Measurements from ENCODE around the gene RARA. TPM values are rescaled to one million over a fixed set of nuclear protein-coding genes. Genes with fewer than 3 reads are reported as not detected.

Gene RARA
- total RNA-seq, 2 experiments from 2014 or later = 65.2 to 65.5 TPM

DNA sequence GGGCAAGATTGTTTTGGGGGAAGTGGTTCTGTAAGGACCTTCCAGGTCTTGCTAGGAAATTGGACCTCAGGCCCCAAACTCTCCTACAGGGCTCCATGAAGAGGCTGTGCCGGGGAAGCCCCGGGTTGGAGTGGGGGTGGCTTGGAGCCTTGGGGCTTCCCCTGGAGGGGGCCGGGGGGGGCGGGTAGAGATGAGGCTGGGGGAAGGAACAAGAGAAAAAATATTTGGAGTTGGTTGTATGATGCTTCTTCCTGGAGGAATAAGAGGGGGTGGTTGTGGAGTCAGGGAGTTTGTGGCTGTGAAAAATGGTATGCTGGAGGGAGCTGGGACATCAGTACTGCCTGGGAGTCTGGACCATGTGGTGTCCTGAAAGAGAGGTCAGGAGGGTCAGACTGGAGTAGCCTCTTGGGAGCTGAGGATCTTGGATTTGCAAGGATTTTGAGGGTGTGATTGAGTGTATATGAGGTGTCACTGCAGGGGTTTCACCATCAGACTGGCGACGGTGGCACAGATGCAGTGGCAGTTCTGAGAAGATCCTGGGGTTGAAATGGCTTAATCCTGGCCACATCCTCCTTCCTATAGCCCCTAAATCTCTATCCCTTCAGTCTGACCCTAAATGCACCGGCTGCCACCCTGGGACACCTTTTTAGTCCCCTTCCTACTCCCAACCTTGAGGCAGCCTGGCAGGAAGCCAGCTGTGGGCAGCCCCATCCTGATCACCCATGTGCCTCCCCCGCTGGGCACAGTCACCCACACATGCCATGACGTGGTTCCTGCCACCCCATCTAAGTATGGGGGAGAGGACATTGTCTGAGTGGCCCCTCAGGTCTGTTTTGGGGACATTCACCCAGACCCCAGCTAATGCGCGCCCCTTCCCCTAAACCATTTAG, 10.9 kb downstream of the RARA start:
- no peaks in the 10 kb centered on the region for H3K9me3 Mint-ChIP-seq
- no peaks in the 10 kb centered on the region for H3K27me3 Mint-ChIP-seq
- peak overlapping the region; percentile 90 for H3K4me3 Mint-ChIP-seq
- POLR2A ChIA-PET = interaction anchor here (0.8 to 12.1 kb wide), 11 partner anchors 9 to 339 kb away, joined by 3 to 129 read pairs (median 5); partner anchors contain the start of genes CDC6, PSMD3, RARA and TOP2A
- DNase-seq = peak; percentile 74
- H3K27ac Mint-ChIP-seq = peak overlapping the region; percentile 93
- H3K4me1 Mint-ChIP-seq = peaks cover 76% of the 10 kb centered on the region
- CTCF ChIA-PET = interaction anchor here (0.8 to 6.1 kb wide), 9 partner anchors 7 to 207 kb away, joined by 3 to 62 read pairs (median 5); no protein-coding TSS in a partner anchor
- H3K36me3 Mint-ChIP-seq (ENCODE audit: low read depth) = peaks cover 38% of the 10 kb centered on the region

DNA sequence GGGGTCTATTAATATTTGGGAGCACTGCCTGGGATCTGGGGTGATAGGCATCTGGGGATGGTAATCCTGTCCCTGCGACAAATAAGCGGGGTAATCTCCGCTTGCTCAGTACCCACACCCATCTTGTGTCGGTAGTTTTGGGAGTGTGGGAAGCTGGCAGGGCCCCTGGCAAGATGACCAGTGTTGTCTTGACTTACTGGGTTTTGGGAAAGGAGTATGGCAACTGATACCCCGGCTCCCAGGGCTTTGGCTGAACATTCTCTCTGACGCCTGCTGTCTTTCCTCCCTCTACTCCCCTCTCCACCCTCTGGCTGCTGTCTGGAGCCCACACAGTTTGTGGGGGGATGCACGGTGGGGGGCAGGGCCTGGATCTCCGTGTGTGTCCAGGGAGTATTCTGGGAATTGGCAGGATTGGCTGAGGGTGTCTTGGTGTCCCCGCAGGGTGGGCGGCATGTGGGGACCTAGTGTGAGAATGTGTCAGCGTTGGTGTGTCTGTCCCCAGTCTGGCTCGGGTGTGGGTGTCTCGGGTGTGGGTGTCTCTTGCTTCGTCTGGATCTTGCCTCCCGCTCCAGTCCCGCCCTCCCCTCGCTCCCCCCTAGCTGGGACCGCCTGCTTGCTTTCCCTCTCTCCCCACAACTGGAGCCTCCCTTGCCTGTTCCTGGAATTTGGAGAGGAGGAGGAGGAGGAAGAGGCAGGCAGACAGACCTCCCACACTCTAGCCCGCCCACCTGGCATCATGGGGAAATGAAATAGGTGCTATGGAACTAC, 12.0 kb downstream of the RARA start:
- CTCF ChIA-PET = interaction anchor here (0.8 to 1.5 kb wide), 3 partner anchors 20 to 208 kb away, joined by 3 to 5 read pairs (median 4); no protein-coding TSS in a partner anchor
- no peaks in the 10 kb centered on the region for H3K27me3 Mint-ChIP-seq
- peaks cover 77% of the 10 kb centered on the region for H3K4me1 Mint-ChIP-seq
- H3K27ac Mint-ChIP-seq = peak overlapping the region; percentile 93
- peak overlapping the region; percentile 90 for H3K4me3 Mint-ChIP-seq
- peak; percentile 46 for DNase-seq
- POLR2A ChIA-PET = interaction anchor here (0.8 to 12.1 kb wide), 8 partner anchors 8 to 340 kb away, joined by 3 to 129 read pairs (median 20); partner anchors contain the start of genes CDC6, PSMD3 and RARA
- H3K36me3 Mint-ChIP-seq (ENCODE audit: low read depth) = peaks cover 38% of the 10 kb centered on the region
- no peaks in the 10 kb centered on the region for H3K9me3 Mint-ChIP-seq

DNA sequence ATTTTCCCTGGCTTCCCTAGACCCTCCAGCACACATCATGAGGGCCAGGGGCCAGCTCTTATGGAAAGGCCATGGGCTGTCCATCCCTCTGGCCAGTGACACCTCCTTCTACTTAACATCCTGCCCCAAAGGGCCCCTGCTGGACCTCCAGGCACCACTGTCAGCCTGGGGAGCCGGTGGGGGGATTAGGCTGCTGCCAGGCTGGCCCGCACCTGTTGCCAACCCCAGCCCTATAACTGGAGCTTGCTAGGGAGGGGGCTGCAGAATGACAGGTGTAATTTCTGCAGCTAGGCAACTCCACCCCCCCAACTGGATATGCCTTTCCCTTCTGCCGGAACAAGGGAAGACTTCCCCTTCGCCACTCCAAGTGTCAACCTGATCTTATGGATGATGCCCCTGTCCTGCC, 12.5 kb downstream of the RARA start:
- H3K27ac Mint-ChIP-seq = peak overlapping the region; percentile 93
- ChIA-PET CTCF (interaction anchor here (1.5 kb wide), 1 partner anchor 34 kb away, joined by 5 read pairs; no protein-coding TSS in a partner anchor), POLR2A (interaction anchor here (1.1 to 6.6 kb wide), 8 partner anchors 10 to 243 kb away, joined by 3 to 68 read pairs (median 16); partner anchors contain the start of genes CDC6 and RARA)
- H3K27me3 Mint-ChIP-seq = no peaks in the 10 kb centered on the region
- peaks cover 77% of the 10 kb centered on the region for H3K4me1 Mint-ChIP-seq
- peaks cover 42% of the 10 kb centered on the region for H3K36me3 Mint-ChIP-seq (ENCODE audit: low read depth)
- no peaks in the 10 kb centered on the region for H3K9me3 Mint-ChIP-seq
- no peak for DNase-seq
- peak overlapping the region; percentile 90 for H3K4me3 Mint-ChIP-seq

DNA sequence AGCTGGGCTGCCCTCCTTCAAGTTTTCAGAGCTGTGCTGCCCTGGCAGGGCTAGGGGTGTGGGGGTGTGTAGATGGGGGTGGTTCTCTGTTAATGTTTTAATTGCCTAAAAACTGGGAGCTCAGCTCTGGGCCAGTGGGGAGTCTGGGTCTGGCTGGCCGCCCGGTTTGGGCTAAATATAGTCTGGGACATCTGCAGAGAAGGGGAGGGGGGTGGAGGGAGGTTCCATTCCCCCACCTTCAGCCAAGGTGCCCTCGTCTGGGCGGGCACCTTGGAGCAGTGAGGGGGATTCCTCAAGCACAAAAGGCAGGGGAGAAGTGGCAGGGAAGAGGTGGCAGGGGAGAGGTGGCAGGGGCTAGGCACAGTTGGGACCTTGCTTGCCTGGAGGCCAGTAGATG, 13.0 kb downstream of the RARA start:
- DNase-seq = peak; percentile 28
- no peaks in the 10 kb centered on the region for H3K9me3 Mint-ChIP-seq
- peak overlapping the region; percentile 90 for H3K4me3 Mint-ChIP-seq
- POLR2A ChIA-PET = interaction anchor here (1.1 to 6.6 kb wide), 12 partner anchors 9 to 243 kb away, joined by 3 to 68 read pairs (median 9); partner anchors contain the start of genes CDC6, RARA and WIPF2
- CTCF ChIA-PET = interaction anchor here (1.5 to 2.7 kb wide), 2 partner anchors 19 to 33 kb away, joined by 5 to 11 read pairs; no protein-coding TSS in a partner anchor
- H3K4me1 Mint-ChIP-seq = peaks cover 81% of the 10 kb centered on the region
- peak overlapping the region; percentile 93 for H3K27ac Mint-ChIP-seq
- H3K27me3 Mint-ChIP-seq = no peaks in the 10 kb centered on the region
- peaks cover 42% of the 10 kb centered on the region for H3K36me3 Mint-ChIP-seq (ENCODE audit: low read depth)

DNA sequence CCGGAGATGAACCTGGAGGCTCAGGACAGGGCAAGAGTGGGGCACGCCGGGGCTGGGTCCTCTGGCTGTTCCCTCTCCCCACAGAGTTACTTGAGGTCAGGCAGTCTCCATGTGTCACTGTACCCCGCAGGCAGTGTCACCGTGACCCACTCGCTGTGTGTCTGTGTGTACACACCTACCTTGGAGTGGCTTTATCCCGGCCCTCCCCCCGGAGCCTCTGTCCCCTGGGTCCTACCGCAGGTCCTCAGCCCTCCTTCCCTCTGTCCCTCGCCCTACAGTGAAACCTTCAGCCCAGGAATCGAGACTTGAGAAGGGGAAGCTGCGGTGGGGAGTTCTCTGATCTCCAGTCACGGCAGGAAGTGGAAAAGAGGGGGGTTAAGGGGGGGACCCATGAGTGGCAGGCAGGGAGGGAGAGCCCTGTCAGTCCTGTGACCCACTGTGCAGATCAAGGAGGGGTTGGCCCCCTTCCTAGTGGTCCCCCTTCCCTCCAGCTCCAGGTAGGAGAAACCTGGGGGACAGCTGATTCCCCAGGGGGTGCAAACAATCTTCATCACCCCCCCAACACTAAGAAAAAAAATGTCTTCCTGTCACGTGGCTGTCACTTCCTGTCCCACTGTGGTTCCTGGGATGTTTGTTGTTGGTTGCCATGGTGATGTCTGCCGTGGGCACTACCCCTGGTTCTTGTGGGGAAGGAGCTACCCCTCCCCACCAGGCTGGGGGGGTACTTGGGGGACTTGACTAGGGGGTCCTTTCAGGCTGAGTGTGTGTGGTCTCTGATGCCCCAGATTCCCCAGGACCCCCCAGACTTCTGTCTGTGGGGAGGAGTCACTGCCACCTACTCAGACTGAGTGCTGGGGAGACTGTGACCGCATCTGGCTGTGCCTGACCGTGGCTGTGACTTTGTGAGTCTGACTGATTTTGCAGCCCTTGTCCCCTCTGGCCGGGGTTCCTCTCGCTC, 13.7 kb downstream of the RARA start:
- CTCF ChIA-PET = interaction anchor here (1.5 to 2.7 kb wide), 3 partner anchors 16 to 32 kb away, joined by 5 to 11 read pairs (median 5); no protein-coding TSS in a partner anchor
- POLR2A ChIA-PET = interaction anchor here (1.0 to 6.6 kb wide), 18 partner anchors 8 to 861 kb away, joined by 3 to 68 read pairs (median 5); partner anchors contain the start of genes CDC6, CDK12, RARA and TOP2A
- peak overlapping the region; percentile 93 for H3K27ac Mint-ChIP-seq
- H3K9me3 Mint-ChIP-seq = no peaks in the 10 kb centered on the region
- H3K4me3 Mint-ChIP-seq = peak overlapping the region; percentile 90
- DNase-seq = peak; percentile 90
- H3K27me3 Mint-ChIP-seq = no peaks in the 10 kb centered on the region
- H3K36me3 Mint-ChIP-seq (ENCODE audit: low read depth) = peaks cover 47% of the 10 kb centered on the region
- H3K4me1 Mint-ChIP-seq = peaks cover 81% of the 10 kb centered on the region

DNA sequence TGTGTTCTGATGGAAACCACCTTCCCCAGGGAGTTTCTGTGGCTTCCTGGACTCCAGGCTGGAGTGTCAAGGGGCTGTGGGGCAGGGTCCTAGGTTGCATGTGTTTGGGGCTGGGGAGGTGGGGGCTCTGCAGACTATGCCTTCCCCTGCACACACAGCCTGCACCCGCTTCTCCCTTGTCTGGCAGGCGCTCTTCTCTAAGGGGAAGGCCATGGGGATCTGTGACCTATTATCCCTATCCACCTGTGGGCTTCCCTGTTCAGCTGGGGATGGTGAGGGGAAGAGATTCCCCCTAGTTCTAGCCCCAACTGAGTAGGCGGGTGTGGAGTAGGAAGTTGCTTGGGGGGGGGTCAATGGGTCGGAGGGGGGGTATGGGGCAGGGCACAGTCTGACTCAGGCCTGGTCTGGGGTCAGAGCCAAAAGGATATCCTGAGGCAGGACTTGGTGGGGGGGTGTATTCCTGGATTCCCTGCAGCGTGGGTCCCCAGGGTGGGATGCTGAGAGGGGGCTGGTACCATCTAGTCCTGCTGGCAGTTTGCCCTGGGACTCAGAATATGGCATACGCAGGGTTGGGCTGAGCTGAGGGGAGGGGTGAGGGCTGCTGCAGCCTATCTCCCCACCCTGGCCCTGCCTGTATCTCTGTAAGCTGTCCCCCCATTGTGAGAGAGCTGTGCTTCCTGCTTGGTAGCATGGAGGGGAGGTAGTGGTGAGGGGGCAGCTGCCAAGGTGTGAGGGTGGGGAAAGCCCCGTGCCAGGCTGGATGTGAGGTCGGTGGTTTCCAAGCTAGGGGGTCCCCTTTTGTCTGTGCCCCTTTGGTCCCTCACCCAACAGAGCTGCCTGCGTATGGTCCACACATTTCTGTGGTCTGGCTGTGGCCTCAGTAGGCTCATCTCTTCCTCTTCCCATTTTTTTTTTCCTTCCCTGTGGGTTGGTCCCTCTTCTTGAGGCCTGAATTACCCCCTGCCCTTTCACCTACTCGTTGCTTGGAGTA, 14.7 kb downstream of the RARA start:
- H3K27me3 Mint-ChIP-seq = no peaks in the 10 kb centered on the region
- H3K36me3 Mint-ChIP-seq (ENCODE audit: low read depth) = peaks cover 50% of the 10 kb centered on the region
- DNase-seq = peak; percentile 52
- no peaks in the 10 kb centered on the region for H3K9me3 Mint-ChIP-seq
- peaks cover 88% of the 10 kb centered on the region for H3K4me1 Mint-ChIP-seq
- peak overlapping the region; percentile 93 for H3K27ac Mint-ChIP-seq
- peak overlapping the region; percentile 90 for H3K4me3 Mint-ChIP-seq
- ChIA-PET POLR2A (interaction anchor here (0.9 to 11.4 kb wide), 20 partner anchors 7 to 863 kb away, joined by 3 to 129 read pairs (median 5); partner anchors contain the start of genes CASC3, CCR7, CDC6 and CDK12), CTCF (interaction anchor here (1.0 to 4.6 kb wide), 7 partner anchors 17 to 237 kb away, joined by 3 to 20 read pairs (median 5); no protein-coding TSS in a partner anchor)

DNA sequence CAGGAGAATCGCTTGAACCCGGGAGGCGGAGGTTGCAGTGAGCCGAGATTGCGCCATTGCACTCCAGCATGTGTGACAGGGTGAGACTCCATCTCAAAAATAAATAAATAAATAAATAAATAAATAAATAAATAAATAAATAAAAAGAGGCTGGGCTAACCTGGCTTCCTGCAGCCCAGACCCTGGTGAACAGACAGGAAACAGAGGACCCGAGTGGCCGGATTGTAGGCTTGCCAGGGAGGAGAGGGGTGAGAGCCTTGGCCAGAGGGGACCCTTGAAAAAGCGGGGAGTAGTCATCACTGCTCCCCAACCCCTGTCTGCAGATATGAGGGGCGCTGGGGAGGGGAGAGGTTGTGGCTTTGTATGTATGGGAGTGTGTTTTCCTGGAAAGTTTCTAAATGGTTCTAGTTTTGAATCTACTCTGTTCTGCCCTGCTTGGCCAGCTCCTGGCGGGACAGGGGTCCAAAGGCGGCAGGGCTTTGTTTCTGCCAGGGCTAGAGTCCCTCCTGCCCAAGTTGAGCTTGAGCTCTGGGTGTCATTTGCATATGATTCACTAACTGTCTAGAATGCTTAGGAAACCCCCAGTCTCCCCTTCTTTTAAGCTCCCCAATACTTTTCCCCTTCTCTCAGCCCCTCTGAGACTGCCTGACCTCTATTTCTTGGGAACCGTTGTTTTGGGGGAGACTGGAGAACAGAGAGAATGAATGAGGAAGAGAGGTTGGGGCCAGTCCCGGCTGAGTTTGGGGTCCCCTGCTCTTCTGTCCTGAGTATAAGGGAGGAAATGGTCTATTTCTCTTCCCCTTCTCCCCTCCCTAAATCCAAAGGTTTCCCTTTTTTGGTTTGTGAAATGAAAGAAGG, 16.4 kb downstream of the RARA start:
- no peaks in the 10 kb centered on the region for H3K9me3 Mint-ChIP-seq
- POLR2A ChIA-PET = interaction anchor here (0.7 to 11.4 kb wide), 17 partner anchors 8 to 1363 kb away, joined by 3 to 129 read pairs (median 4); partner anchors contain the start of genes CDC6, EIF1, TOP2A and WIPF2
- CTCF ChIA-PET = interaction anchor here (1.0 to 4.6 kb wide), 7 partner anchors 8 to 235 kb away, joined by 5 to 20 read pairs (median 13); no protein-coding TSS in a partner anchor
- peaks cover 90% of the 10 kb centered on the region for H3K4me1 Mint-ChIP-seq
- H3K36me3 Mint-ChIP-seq (ENCODE audit: low read depth) = peaks cover 45% of the 10 kb centered on the region
- H3K27me3 Mint-ChIP-seq = no peaks in the 10 kb centered on the region
- H3K4me3 Mint-ChIP-seq = peak overlapping the region; percentile 83
- peak; percentile 45 for DNase-seq
- H3K27ac Mint-ChIP-seq = peak overlapping the region; percentile 93

DNA sequence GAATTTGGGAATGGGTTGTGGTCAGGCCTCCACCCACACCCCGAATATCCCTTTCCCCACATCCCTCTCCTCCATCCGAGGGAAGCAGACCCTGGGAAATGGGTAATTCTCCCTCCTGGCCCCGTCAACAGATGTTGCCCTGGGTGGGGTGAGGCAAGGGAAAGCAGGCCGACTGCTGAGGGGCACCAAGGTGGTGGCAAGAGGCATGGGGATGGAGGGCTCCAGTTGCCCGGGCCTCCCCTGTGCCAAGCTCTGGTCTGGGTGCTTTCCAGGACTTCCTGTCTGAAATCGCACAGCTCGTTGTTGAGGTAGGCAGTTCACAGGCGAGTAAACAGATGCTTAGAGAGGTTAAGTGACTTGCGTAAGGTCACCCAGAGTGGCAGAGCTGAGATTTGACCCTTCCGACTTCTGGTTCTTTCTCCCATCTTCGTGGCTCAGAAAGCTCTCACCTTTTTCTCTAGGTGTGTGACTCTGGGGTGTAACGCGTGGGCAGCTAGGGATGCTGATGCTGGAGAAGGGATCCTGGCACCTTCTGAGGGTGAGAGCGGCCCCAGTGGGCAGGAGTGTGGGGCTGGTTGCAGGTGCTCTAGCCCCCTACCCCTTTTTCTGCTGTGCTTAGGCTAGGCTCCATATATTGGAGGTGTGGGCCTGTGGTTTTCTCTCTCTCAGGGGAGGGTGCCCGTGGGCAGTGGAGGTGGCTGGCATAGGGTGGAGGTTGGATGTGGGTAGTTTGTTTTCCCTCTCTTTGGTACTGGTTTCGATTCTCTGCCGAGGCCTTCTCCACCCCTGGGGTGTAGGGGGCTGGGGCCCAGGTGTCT, 17.2 kb downstream of the RARA start:
- Mint-ChIP-seq H3K4me3 (peak overlapping the region; percentile 83), H3K27me3 (no peaks in the 10 kb centered on the region), H3K36me3 (ENCODE audit: low read depth) (peaks cover 45% of the 10 kb centered on the region), H3K9me3 (no peaks in the 10 kb centered on the region), H3K4me1 (peaks cover 90% of the 10 kb centered on the region), H3K27ac (peak overlapping the region; percentile 93)
- DNase-seq = peak; percentile 74
- ChIA-PET POLR2A (interaction anchor here (0.6 to 11.4 kb wide), 21 partner anchors 8 to 1362 kb away, joined by 3 to 129 read pairs (median 4); partner anchors contain the start of genes CDC6, EIF1 and WIPF2), CTCF (interaction anchor here (1.0 to 4.6 kb wide), 8 partner anchors 9 to 235 kb away, joined by 5 to 20 read pairs (median 10); no protein-coding TSS in a partner anchor)

DNA sequence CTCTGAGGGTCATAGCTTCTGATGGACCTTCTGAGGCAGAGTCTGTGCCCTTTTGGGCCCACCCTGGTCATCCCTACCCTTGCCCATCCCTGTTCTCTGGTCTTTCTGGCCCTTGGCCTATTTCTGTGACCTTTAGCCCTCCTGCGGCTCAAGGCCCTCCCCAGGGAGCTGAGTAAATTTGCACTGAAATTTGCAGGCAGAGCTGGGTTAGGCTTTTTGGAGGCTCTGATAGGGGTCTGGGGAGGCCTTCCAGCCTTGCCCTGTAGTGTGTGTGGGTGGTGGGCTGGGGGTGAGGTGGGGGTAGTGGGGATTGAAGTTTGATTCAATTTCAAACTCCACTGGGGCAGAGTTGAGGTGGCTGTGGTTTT, 17.8 kb downstream of the RARA start:
- Mint-ChIP-seq H3K9me3 (no peaks in the 10 kb centered on the region), H3K4me3 (peak overlapping the region; percentile 83), H3K4me1 (peaks cover 91% of the 10 kb centered on the region), H3K27me3 (no peaks in the 10 kb centered on the region), H3K36me3 (ENCODE audit: low read depth) (peaks cover 46% of the 10 kb centered on the region), H3K27ac (peak overlapping the region; percentile 93)
- no peak for DNase-seq
- CTCF ChIA-PET = interaction anchor here (0.9 to 4.6 kb wide), 9 partner anchors 8 to 234 kb away, joined by 3 to 20 read pairs (median 5); no protein-coding TSS in a partner anchor
- POLR2A ChIA-PET = interaction anchor here (0.6 to 11.4 kb wide), 13 partner anchors 10 to 178 kb away, joined by 3 to 129 read pairs (median 7); partner anchors contain the start of gene CDC6

All from activated CD4-positive, alpha-beta memory T cell treated with anti-CD3 and anti-CD28 coated beads, Interleukin-2, amount 10 ng/mL, durations not matched to agents 7 days and 5 days (primary cell).